Endothelial cell (in vitro differentiated cells): Measurements from ENCODE around the gene ALG14. TPM values are rescaled to one million over a fixed set of nuclear protein-coding genes. Genes with fewer than 3 reads are reported as not detected.
A peak's percentile ranks its signal among the peaks of the same experiment; 100 is the strongest.

Source experiments
- DNase-seq: peaks from one replicate; pipeline ENCODE4 v3.0.0; 2021; ENCODE audit warnings: low spot score
- H3K27ac Mint-ChIP-seq: one replicate; pipeline ENCODE4 v1.8.0; 2021; ENCODE audit warnings: mixed read lengths, inconsistent platforms; ENCODE audit not compliant: unreplicated experiment
- H3K27me3 Mint-ChIP-seq: one replicate; pipeline ENCODE4 v1.8.0; 2021; ENCODE audit warnings: mild to moderate bottlenecking, moderate library complexity, mixed read lengths, inconsistent platforms; ENCODE audit not compliant: unreplicated experiment
- H3K36me3 Mint-ChIP-seq: one replicate; pipeline ENCODE4 v1.8.0; 2021; ENCODE audit warnings: mild to moderate bottlenecking, low read depth, mixed read lengths, inconsistent platforms; ENCODE audit not compliant: unreplicated experiment
- H3K4me1 Mint-ChIP-seq: one replicate; pipeline ENCODE4 v1.8.0; 2021; ENCODE audit warnings: mild to moderate bottlenecking, mixed read lengths, inconsistent platforms; ENCODE audit not compliant: unreplicated experiment
- H3K4me3 Mint-ChIP-seq: one replicate; pipeline ENCODE4 v1.8.0; 2021; ENCODE audit warnings: mild to moderate bottlenecking, mixed read lengths, inconsistent platforms; ENCODE audit not compliant: unreplicated experiment
- H3K9me3 Mint-ChIP-seq: one replicate; pipeline ENCODE4 v1.8.0; 2021; ENCODE audit warnings: mixed read lengths, inconsistent platforms; ENCODE audit not compliant: unreplicated experiment
- total RNA-seq: library from RNA; stranded (reverse); fragmentation: NEBNext Ultra II Directional; extraction: Animal tissue kit (Norgen Biotek cat#: 25700); gene quantifications from one replicate; pipeline ENCODE4 v1.2.1, GENCODE V29; 2021; ENCODE audit not compliant: unreplicated experiment
- TF ChIP-seq, protein P1 (sequence below): fragments of 200-600 bp; sonication (generic); IDR thresholded peaks from one replicate; pipeline ENCODE4 v1.5.0; 2021; ENCODE audit warnings: antibody characterized with exemption; ENCODE audit not compliant: unreplicated experiment

Gene ALG14
- total RNA-seq, 1 donor from 2014 or later, result 2.2 TPM

DNA sequence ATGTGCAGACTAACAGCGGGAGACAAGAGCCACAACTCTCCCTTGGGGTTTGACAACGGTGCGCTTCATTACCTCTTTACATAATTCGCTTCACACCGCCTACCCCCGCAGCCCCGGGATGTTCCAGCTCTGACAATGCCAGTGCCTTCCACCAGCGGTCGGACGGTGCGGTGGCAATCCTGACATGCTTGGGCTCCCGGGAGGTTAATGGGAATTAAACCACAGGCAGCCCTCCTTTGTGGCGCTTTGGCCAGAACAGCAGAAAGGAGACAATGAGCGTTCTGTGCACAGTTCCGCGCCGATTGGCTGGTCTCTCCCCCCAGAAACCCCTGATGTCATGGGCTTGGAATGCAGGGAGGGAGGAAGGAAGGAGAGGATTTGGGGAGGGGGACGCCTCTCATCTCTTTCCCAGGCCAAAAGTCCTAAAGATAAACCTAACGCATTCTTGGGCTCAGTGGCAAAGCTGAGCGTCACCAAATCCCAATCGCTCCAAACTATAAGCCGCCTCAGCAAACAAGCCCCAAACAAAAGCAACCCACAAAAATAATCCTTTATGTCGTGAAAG is 147.1 kb downstream of the ALG14 start:
- peaks cover 77% of the 10 kb centered on the region for H3K4me1 Mint-ChIP-seq
- TF ChIP-seq, protein P1, sequence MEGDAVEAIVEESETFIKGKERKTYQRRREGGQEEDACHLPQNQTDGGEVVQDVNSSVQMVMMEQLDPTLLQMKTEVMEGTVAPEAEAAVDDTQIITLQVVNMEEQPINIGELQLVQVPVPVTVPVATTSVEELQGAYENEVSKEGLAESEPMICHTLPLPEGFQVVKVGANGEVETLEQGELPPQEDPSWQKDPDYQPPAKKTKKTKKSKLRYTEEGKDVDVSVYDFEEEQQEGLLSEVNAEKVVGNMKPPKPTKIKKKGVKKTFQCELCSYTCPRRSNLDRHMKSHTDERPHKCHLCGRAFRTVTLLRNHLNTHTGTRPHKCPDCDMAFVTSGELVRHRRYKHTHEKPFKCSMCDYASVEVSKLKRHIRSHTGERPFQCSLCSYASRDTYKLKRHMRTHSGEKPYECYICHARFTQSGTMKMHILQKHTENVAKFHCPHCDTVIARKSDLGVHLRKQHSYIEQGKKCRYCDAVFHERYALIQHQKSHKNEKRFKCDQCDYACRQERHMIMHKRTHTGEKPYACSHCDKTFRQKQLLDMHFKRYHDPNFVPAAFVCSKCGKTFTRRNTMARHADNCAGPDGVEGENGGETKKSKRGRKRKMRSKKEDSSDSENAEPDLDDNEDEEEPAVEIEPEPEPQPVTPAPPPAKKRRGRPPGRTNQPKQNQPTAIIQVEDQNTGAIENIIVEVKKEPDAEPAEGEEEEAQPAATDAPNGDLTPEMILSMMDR, result no peak
- no peaks in the 10 kb centered on the region for H3K9me3 Mint-ChIP-seq
- peaks cover 34% of the 10 kb centered on the region for H3K36me3 Mint-ChIP-seq
- peak overlapping the region; percentile 100 for H3K4me3 Mint-ChIP-seq
- H3K27me3 Mint-ChIP-seq, result peaks cover 26% of the 10 kb centered on the region
- DNase-seq, result peak; percentile 78
- peak overlapping the region; percentile 100 for H3K27ac Mint-ChIP-seq

DNA sequence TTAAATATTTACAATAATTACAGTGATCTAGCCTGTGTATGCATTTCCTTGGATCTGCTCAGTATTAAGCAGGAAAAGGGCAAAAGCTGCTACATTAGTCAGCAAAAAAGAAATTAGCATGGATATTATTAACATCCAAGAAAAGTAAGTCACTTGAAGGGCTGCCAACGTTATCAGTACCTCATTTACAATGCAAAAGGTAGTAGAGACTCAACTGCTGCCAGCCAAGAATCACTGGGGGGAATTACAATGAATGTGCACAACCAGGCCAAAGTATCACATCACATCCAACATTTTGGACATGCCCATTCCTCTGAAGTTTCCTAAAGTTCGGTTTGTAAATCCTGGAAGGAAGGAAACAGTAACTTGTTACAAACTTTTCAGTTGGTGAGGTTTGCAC is 147.7 kb downstream of the ALG14 start:
- peak overlapping the region; percentile 100 for H3K4me3 Mint-ChIP-seq
- H3K27me3 Mint-ChIP-seq, result peaks cover 26% of the 10 kb centered on the region
- H3K9me3 Mint-ChIP-seq, result no peaks in the 10 kb centered on the region
- peaks cover 36% of the 10 kb centered on the region for H3K36me3 Mint-ChIP-seq
- peak overlapping the region; percentile 100 for H3K27ac Mint-ChIP-seq
- TF ChIP-seq, protein P1, result no peak
- H3K4me1 Mint-ChIP-seq, result peaks cover 77% of the 10 kb centered on the region
- DNase-seq, result no peak

Other genes starting within 250 kb of the ALG14 start
- 596 TPM for gene CNN3, start 145.8 kb downstream of the ALG14 start, total RNA-seq
- 0.41 TPM for gene TLCD4, start 44.4 kb upstream of the ALG14 start, total RNA-seq
- gene RWDD3, start 161.3 kb upstream of the ALG14 start, total RNA-seq, result 31.4 TPM